Left hindlimb (tissue), 1 donor: ENCODE measurements around the gene MAP2K6.

Experiments used
- DNase-seq: peaks from one replicate; pipeline ENCODE4 v3.0.0-alpha.2; 2018

Gene MAP2K6

GRCh38 chr17:69427486-69428197 is 13.1 kb downstream of the MAP2K6 start:
- DNase-seq, result no peak

DNA sequence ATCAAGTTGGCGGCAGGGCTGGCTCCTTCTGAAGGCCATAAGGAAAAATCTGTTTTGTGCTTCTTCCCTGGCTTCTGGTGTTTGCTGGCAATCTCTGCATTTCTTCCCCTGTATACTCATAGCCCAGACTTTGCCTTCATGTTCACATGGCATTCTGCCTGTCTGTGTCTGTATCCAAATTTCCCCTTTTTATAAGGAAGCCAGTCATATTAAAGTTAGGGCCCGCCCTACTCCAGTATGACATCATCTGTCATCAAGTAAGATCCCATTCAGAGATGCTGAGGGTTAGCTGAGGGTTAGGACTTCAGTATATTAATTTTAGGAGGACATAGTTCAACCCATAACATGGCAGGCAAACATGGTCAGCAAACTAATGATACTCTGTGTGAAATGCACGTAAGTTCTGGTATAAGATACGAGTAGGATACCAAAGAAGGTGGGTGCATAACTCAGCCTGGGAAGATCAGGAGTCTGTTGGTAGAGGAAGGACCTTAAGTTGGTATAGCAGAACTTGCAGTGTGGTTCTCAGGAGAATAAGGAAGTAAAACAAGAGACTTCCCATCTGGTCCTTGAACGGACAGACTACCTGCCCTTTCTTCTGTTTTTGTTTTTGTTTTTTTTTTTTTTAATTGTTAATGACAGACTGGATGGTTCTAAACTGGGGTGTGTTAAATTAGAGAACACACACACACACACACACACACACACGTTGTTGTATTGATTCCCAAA is 13.9 kb downstream of the MAP2K6 start:
- DNase-seq, result no peak

DNA sequence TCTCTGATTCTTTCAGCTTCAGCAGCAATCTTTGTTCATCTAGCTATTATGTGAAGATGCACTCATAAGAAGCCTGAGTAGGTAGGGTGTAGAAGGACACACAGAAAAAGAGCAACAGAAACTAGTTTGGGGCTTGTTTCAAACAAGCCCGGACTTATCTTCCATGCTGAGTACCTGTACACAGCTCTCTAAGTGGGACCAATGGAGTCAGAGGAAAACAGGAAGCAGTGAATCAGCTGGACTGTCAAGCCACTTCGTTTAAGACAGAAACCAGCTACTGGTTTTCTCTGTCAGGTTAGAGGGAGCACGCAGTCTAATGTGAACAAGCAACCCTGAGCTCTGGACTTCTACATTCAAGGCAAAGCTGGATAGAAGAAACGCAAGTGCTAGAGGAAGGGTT is 16.0 kb downstream of the MAP2K6 start:
- DNase-seq, result no peak

GRCh38 chr17:69431835-69432234 is 17.3 kb downstream of the MAP2K6 start:
- no peak for DNase-seq

DNA sequence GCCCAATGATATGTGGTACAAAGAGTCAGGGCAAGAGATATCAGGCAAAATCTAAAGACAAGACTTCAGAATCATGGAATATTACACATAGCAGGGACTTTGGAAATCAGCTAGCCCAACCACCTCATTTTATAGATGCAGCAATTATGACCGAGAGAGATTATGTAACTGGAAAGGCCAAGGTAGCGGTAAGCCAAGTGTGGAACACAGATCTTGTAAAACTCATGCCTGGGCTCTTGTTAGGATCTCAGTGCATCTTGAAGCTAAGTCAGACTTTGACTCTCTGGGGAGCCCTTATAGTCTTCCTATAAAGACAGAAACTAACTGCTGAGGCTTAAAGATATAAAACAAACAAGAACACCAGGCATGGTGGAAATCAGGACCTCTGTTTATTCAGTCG is 18.6 kb downstream of the MAP2K6 start:
- no peak for DNase-seq

DNA sequence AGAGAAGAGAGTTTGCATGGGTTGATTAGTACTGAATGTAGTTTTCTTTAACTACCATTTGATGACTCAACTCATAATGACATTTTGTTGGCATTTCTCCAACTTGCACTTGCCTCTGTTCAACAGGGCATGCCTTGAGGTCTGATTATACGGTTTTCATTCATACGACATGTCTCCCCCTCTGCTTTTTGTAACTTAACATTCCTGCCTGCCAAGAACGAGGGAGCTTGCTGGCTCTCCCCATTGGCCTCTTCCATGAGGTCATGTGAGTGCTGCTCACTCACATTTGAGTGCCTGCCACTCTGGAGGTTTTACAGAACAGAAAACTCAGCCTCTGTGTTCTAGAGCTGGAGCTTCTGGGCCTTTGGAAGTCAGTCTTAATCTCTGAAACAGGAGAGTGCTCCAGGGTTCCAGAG is 19.7 kb downstream of the MAP2K6 start:
- DNase-seq, result no peak

DNA sequence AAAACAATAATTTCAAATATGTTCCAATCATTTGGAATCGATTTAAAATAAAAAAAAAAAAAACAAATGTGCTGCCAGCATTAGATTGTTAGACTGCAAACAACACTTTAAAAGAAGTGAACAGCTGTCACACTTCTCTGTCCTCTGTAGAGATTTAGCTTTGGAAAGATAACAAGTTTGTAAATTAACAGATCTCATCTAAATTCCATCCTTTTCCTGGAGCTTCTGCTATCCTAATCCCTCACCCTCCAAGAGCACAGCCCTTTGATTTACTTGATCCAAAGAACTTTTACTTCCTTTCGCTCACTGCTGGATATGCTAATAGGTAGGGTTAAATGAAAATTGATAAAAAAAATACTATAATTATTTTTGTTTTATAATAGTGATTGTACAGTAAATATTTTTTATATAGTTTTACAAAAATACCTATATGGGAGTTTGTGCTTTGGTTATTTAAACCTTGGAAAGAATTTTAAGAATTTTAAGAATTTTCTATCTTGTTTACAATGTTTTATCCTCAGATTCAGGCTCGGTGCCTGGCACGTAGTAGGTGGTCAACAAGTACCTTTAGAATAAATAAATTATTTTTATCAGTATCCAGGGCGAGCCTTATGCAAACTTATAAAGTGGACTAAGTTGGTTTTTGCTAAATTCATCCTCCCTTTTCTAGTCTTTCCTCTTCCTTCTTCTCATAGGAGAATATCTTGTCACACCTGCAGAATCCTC is 21.6 kb downstream of the MAP2K6 start:
- DNase-seq, result no peak

DNA sequence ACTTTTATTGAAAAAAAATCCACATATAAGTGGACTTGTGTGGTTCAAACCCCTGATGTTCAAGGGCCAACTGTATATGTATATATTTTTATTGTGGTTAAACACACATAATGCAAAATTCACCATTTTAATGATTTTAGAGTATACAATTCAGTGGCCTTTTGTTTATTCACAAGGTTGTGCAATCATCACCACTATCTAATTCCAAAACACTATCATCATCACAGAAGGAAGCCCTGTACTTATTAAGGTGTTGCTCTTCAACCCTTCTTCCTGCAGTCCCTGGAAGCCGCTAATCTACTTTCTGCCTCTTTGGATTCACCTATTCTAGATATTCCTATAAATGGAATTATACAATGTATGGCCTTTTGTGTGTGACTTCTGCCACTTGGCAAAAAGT is 23.0 kb downstream of the MAP2K6 start:
- no peak for DNase-seq

GRCh38 chr17:69438776-69439175 is 24.3 kb downstream of the MAP2K6 start:
- no peak for DNase-seq

DNA sequence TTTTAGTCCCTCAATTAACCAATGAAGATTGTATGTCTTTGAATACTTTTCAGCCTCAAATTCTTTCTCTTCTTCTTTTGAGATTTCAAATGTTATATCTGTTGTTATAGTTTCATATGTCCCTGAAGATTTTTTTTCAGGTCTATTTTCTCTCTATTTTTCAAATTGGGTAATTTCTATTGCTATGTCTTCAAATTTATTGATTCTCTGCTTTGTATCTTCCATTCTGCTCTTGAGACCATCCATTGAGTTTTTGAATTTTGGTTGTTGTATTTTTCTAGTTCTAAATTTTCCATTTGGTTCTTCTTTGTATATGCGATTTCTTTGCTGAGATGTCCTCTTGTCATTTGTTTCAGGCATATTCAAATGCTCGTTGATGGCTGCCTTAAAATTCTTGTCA is 26.7 kb downstream of the MAP2K6 start:
- no peak for DNase-seq

DNA sequence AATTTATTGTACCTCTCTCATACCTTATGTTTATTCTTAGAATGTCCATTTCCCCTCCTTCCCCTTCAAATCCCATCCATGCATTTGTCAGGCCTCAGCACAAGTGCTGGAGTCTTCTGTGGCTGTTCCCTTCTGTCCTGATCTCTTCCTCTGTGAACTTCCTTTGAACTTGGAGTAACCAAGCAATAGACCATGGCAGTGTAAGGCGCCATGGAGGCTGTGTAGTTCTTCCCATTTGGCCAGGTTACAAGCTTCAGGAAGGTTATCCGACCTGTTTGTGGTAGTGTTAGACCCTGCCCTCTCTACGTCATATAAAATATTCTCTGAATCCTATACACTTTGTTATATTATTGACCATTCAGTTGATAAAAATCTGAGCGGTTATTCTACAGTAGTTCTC is 28.6 kb downstream of the MAP2K6 start:
- DNase-seq, result no peak

DNA sequence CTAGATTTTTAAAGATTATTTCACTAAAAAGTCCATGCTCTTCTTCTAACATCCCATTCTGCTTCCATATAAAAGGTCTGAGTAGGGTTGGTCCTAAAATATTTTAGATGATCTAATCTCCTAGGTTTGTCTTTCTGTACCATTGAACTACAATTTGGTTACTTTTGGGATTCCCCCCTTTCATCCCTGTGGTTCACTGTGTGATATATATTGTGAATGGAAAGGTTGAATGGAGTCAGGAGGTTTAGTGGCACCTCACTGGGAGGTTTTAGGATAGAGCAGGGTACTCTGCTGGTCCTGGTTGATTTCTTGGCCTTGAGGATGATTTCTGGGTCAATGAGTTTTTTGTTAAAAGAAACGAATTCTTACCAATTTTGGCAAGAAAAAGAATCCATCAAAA is 29.5 kb downstream of the MAP2K6 start:
- no peak for DNase-seq

DNA sequence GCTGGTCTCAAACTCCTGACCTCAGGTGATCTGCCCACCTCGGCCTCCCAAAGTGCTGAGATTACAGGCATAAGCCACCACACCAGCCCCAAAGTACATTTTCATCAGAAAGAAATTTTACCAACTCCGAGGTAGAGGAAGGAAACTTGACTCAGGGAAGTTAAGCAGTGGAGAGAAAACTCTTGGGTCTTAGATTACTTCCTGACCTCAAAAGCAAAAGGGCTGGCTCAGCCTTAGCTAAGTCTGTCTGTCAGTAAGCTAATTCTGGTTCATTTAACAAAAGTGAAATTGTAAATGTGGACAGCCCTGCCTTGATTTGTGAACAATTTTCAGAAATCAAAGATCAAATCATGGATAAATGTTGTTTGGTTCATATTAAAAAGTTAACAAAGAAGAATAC is 30.6 kb downstream of the MAP2K6 start:
- no peak for DNase-seq

GRCh38 chr17:69447726-69448125 is 33.2 kb downstream of the MAP2K6 start:
- peak; percentile 61 for DNase-seq

GRCh38 chr17:69448431-69449102 is 34.1 kb downstream of the MAP2K6 start:
- DNase-seq, result peak; percentile 52

DNA sequence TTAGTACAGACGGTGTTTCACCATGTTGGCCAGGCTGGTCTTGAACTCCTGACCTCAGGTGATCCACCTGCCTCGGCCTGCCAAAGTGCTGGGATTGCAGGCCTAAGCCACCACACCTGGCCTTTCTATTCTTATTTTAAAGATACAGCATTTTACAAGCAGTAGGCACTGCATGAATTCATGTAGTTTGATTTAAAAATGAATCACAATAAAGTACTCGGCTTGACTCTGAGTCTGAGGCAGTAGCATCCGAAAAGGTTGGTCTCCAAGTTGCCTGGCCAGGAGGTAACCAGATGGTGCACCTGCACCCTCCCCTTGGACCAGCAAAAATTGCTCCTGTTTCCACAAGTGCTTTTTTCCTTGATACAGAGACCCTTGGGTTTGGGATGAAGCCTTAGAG is 35.6 kb downstream of the MAP2K6 start:
- DNase-seq, result no peak

GRCh38 chr17:69450918-69451317 is 36.4 kb downstream of the MAP2K6 start:
- DNase-seq, result no peak

DNA sequence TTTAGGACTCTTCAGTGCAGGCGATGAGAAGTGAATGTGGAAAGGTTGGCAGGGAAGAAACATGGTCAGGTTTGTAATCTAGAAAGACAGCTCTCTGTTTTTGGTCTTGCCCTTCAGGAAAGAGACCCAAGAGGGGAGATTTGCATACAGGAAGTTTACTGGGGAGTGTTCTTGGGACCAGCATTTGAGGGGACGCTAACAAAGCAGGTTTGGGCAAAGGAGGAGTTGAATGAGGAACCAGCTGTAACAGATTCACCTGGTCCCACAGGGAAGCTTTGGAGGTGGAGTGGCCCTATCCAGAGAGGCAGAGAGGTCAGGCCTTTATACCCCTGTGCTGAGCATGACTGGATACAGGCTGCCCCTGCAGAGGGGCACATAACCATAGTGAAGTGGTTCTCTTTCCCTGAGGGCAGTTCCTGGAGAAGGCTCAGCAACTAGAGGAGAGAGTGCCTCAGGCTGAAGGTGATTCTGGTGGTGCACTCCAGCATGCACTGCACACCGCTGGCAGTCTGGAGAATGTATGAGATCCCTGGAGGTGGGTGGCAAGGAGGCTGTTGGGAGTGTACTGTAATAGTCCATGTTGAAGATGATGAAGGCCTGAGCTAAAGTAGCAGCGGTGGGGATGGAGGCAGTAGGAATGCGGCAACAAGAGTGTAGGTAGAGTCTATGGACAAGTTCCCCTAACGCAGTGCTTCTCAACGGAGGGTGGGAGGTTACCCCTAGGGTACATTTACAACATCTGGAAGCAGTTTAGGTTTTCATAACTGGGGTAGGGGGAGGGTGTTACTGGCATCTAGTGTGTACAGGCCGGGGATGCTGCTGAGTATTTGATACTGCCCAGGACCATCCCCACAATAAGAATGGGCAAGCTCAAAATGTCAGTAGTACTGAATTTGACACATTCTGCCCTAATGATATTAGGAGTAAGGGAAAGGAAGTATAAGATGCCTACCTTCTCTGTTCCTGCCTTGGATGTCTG is 37.2 kb downstream of the MAP2K6 start:
- no peak for DNase-seq

DNA sequence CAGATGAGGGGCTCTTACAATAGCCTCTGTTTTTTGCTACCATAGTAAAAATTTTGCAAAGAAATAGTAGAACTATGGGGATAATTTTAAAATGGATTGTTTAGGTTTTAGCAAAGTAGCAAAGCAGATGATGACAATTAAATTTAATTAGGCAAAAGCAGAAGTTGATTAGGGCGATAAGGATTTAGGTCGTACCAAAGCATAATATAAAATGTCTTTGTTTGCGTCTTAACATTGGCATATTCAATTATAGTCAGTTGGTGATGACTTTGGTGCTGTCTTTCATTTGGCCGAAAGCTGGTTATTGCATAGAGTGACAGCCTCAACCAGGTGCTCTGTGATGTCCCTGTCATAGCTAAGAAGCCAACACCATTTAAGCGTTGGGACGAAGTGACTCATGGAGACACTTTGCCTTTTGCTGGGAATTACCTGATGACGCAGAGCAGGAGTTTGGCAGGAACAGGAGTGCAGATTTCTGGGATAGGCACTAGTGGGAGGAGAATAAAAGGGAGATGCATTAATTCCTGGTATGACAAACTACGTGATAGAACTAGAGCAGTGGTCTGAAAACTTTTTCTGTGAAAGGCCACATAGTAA is 38.3 kb downstream of the MAP2K6 start:
- DNase-seq, result no peak

DNA sequence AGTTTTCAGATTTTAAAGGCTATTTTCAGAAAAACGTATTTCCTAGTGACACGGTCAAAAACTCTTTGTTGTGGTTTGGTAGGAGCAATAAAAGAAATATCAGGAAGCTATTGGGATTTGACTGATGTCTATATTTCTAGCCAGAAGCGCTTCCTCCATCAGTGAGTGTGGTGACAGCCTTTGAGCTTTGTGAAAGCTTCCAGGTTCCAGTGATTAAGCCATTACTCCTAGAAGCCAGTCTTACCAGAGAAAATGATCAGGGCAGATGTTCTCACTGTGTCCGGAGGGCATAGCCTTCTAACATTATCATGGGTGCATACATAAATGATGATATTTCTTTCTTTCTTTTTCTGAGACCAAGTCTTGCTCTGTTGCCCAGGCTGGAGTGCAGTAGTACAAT is 39.6 kb downstream of the MAP2K6 start:
- no peak for DNase-seq

DNA sequence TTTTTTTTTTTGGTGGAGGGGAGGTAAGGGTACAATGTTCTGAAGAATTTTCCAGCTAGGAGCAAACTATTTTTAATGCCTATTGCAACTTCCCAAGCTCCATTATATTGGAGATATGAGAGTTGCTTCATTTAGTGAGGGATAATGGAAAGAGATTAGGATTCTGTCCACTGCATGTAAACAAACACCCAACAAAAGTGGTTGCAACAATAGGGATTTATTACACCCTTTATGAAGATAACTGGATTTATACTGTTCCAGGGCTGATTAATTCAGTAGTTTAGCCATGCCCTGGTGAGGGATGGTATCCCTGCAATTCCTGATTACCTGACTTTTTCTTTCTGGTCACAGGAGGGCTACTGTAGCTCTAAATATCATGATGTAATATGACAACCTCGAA is 40.5 kb downstream of the MAP2K6 start:
- no peak for DNase-seq

GRCh38 chr17:69457603-69458002 is 43.1 kb downstream of the MAP2K6 start:
- no peak for DNase-seq
